Adrenal gland (tissue), 12 donors: ENCODE results near the gene ANAPC16. TPM values are rescaled to one million over a fixed set of nuclear protein-coding genes. Genes with fewer than 3 reads are reported as not detected.

Experiments
- DNase-seq, 7 donors: peaks; one replicate each; pipeline ENCODE4 v3.0.0-alpha.2; 2019 to 2020
- H3K27ac ChIP-seq, 5 donors: fragments of 200-600 bp; sonication (generic) in 4 of 5; 1 replicate in 3 of 5; 2 replicates in 2 of 5; pipeline versions ENCODE4 v1.5.1 to v1.8.0; 2016 to 2020; ENCODE audit warnings: mild to moderate bottlenecking in 1 of 5
- H3K27me3 ChIP-seq: fragments of 200-600 bp; 2 replicates; pipeline ENCODE4 v1.8.0; 2021
- H3K36me3 ChIP-seq, 2 donors: fragments of 200-600 bp; replicated peaks in 1 of 2; 1 replicate in 1 of 2; 2 replicates in 1 of 2; pipeline versions ENCODE4 v1.5.1 to v1.8.0; 2018 to 2022
- H3K4me1 ChIP-seq, 2 donors: fragments of 200-600 bp; replicated peaks in 1 of 2; 1 replicate in 1 of 2; 2 replicates in 1 of 2; pipeline versions ENCODE4 v1.5.1 to v1.8.0; 2018 to 2021
- H3K4me3 ChIP-seq, 4 donors: fragments of 200-600 bp; sonication (generic) in 3 of 4; one replicate each; pipeline ENCODE4 v1.5.1; 2016 to 2018
- H3K9me3 ChIP-seq, 3 donors: fragments of 200-600 bp; sonication (generic) in 1 of 3; replicated peaks in 1 of 3; 1 replicate in 2 of 3; 2 replicates in 1 of 3; pipeline versions ENCODE4 v1.5.1 to v1.8.0; 2016 to 2021
- CTCF ChIP-seq, 6 experiments: fragments of 450-650 bp in 4 of 6; fragments of 200-600 bp in 2 of 6; sonication (generic) in 1 of 6; IDR thresholded peaks; 1 replicate in 5 of 6; 2 replicates in 1 of 6; pipeline versions ENCODE4 v1.5.1 to v1.8.0; 2016 to 2021; ENCODE audit warnings: antibody characterized with exemption in 6 of 6, mild to moderate bottlenecking in 2 of 6, moderate library complexity in 1 of 6
- POLR2A ChIP-seq, 2 donors: fragments of 450-650 bp; IDR thresholded peaks; one replicate each; pipeline ENCODE4 v1.6.1; 2017; ENCODE audit warnings: antibody characterized with exemption in 2 of 2, mild to moderate bottlenecking in 2 of 2, moderate library complexity in 1 of 2
- WGBS, 4 donors: extraction: QIAGEN DNeasy Blood & Tissue Kit in 2 of 4; methylation state at CpG; one replicate each; pipeline versions ENCODE4 v1.1.5 to v1.1.7; 2013 to 2017; 5-methylcytosine and 5-hydroxymethylcytosine counted together
- intact Hi-C, 2 donors: fragments of 100-400 bp; cut with DNase I; formaldehyde crosslinking; loops; one replicate each; pipeline versions ENCODE4 v1.14.1 to v1.15.0; 2022 to 2023
- polyA plus RNA-seq, 3 donors: library from polyadenylated mRNA; stranded (reverse); fragments of 200-250 nt in 2 of 3; fragments of 350-450 nt in 1 of 3; fragmentation: Illumina TruSeq in 1 of 3; extraction: RNeasy Lipid Tissue Mini Kit (QIAGEN cat#74804) in 1 of 3; gene quantifications; one replicate each; pipeline ENCODE4 v1.2.3, GENCODE V29; 2013 to 2014
- total RNA-seq, 9 donors: library from RNA; depleted of rRNA in 4 of 9; stranded (reverse); fragments of >200 nt in 4 of 9; fragments of 120-200 nt in 1 of 9; fragmentation: NEBNext Ultra II Directional in 1 of 9; extraction: Animal tissue kit (Norgen Biotek cat#: 25700) in 1 of 9; gene quantifications; one replicate each; pipeline versions ENCODE4 v1.1.0 to v1.2.4, GENCODE V29; 2013 to 2023
- donor health status: healthy with polysubstance abuse.
- donor health status: Bipolar disorder and iron deficiency.
- donor health status: DM: yes; HTN: yes; CAD: no.
- donor health status: DM: no; HTN: no; CAD: no.
- donor health status: DM: no; HTN: no; CAD: no.
- donor health status: DM: yes; HTN: yes; CAD: no.

Gene ANAPC16
- total and polyA plus RNA-seq, 12 donors = 69.1 to 186 (median 139) TPM

- WGBS, 4 donors = 41 to 48% (median 41%) methylated on average over 5 to 6 of the region's 6 CpGs
These were observed 60.9 kb downstream of the ANAPC16 start for GRCh38 chr10:72276421-72277339.

GRCh38 chr10:72277340-72277995 is 61.7 kb downstream of the ANAPC16 start:
- H3K4me3 ChIP-seq = no peak overlapping the region
- TF ChIP-seq POLR2A (IDR thresholded peaks at IDR 0.05) (peak in 1 of 2 donors; percentile 47), CTCF (IDR thresholded peaks at IDR 0.05) (no peak)
- WGBS, 4 donors = 64 to 78% (median 67%) methylated on average over 4 to 5 of the region's 5 CpGs
- H3K27ac ChIP-seq = peak overlapping the region; percentile 31 to 99 (median 96)
- H3K27me3 ChIP-seq = no peaks in the 10 kb centered on the region
- peaks cover 9 to 16% of the 10 kb centered on the region in 2 donors for H3K4me1 ChIP-seq
- H3K9me3 ChIP-seq = no peaks in the 10 kb centered on the region
- intact Hi-C loops = loop anchor here (5.0 to 10.0 kb wide), 2 partner anchors 47 to 50 kb away; no protein-coding TSS in a partner anchor
- H3K36me3 ChIP-seq = peaks cover 0 to 23% of the 10 kb centered on the region in 2 donors
- DNase-seq = peak in 2 of 7 donors; percentile 49 to 58

More at GRCh38 chr10:72276421-72277339, 60.9 kb downstream of the ANAPC16 start:
- Histone ChIP-seq H3K27ac (peak overlapping the region; percentile 93 to 99 (median 97)), H3K4me3 (peak overlapping the region in 1 of 4 donors; percentile 96), H3K4me1 (peaks cover 12 to 21% of the 10 kb centered on the region in 2 donors), H3K9me3 (no peaks in the 10 kb centered on the region), H3K27me3 (no peaks in the 10 kb centered on the region), H3K36me3 (peaks cover 0 to 23% of the 10 kb centered on the region in 2 donors)
- peak; percentile 45 to 52 for TF ChIP-seq POLR2A (IDR thresholded peaks at IDR 0.05)
- peak in 2 of 6 experiments; percentile 14 to 15 for TF ChIP-seq CTCF (IDR thresholded peaks at IDR 0.05)
- intact Hi-C loops = loop anchor here (5.0 to 10.0 kb wide), 2 partner anchors 48 to 51 kb away; no protein-coding TSS in a partner anchor
- DNase-seq = peak; percentile 60 to 79 (median 75)

GRCh38 chr10:72277996-72278667 is 62.3 kb downstream of the ANAPC16 start:
- intact Hi-C loops = loop anchor here (5.0 to 10.0 kb wide), 2 partner anchors 47 to 49 kb away; no protein-coding TSS in a partner anchor

More at GRCh38 chr10:72277996-72278667, 62.3 kb downstream of the ANAPC16 start:
- H3K36me3 ChIP-seq = peaks cover 0 to 23% of the 10 kb centered on the region in 2 donors
- TF ChIP-seq CTCF (IDR thresholded peaks at IDR 0.05) (no peak), POLR2A (IDR thresholded peaks at IDR 0.05) (peak in 1 of 2 donors; percentile 31)
- WGBS, 4 donors = 86 to 96% (median 89%) methylated on average over 3 of the region's 3 CpGs
- peaks cover 7 to 12% of the 10 kb centered on the region in 2 donors for H3K4me1 ChIP-seq
- peak overlapping the region in 4 of 5 donors; percentile 31 to 99 (median 70) for H3K27ac ChIP-seq
- H3K27me3 ChIP-seq = no peaks in the 10 kb centered on the region
- no peaks in the 10 kb centered on the region for H3K9me3 ChIP-seq
- DNase-seq = peak in 1 of 7 donors; percentile 48
- H3K4me3 ChIP-seq = no peak overlapping the region
